ENCODE data around the gene PRPF38B. TPM values are rescaled to one million over a fixed set of nuclear protein-coding genes. Genes with fewer than 3 reads are reported as not detected.
A peak's percentile ranks its signal among the peaks of the same experiment; 100 is the strongest.

PRPF38B gene
- total RNA-seq, 1 donor from 2014 or later = 39.3 TPM

DNA sequence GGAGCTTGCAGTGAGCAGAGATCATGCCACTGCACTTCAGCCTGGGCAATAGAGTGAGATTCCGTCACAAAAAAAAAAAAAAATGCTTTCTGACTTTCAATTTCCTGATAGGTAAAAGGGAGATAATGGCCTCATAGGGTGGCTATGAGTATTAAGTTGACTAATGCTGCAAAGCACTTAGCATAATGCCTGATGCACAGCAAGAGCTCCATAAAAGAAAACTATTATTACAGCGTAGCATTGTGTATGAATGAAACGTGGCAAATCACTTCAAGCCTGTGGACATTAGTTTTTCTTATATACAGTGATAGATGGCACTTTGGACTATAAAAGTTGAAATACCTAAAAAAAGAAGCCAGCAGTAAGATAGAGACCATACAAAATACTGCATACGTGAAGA, 37.4 kb downstream of the PRPF38B start:
- intact Hi-C loops (cut with DNase I) = no loop called here
- no peak overlapping the region for H3K27ac ChIP-seq
- TF ChIP-seq, protein P1, sequence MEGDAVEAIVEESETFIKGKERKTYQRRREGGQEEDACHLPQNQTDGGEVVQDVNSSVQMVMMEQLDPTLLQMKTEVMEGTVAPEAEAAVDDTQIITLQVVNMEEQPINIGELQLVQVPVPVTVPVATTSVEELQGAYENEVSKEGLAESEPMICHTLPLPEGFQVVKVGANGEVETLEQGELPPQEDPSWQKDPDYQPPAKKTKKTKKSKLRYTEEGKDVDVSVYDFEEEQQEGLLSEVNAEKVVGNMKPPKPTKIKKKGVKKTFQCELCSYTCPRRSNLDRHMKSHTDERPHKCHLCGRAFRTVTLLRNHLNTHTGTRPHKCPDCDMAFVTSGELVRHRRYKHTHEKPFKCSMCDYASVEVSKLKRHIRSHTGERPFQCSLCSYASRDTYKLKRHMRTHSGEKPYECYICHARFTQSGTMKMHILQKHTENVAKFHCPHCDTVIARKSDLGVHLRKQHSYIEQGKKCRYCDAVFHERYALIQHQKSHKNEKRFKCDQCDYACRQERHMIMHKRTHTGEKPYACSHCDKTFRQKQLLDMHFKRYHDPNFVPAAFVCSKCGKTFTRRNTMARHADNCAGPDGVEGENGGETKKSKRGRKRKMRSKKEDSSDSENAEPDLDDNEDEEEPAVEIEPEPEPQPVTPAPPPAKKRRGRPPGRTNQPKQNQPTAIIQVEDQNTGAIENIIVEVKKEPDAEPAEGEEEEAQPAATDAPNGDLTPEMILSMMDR (IDR thresholded peaks at IDR 0.05) = no peak
- no peak for DNase-seq
- ATAC-seq = no peak
- no peaks in the 10 kb centered on the region for H3K36me3 ChIP-seq
- H3K4me1 ChIP-seq = no peaks in the 10 kb centered on the region
- H3K27me3 ChIP-seq = no peaks in the 10 kb centered on the region
- no peak overlapping the region for H3K4me3 ChIP-seq
- no peaks in the 10 kb centered on the region for H3K9me3 ChIP-seq

DNA sequence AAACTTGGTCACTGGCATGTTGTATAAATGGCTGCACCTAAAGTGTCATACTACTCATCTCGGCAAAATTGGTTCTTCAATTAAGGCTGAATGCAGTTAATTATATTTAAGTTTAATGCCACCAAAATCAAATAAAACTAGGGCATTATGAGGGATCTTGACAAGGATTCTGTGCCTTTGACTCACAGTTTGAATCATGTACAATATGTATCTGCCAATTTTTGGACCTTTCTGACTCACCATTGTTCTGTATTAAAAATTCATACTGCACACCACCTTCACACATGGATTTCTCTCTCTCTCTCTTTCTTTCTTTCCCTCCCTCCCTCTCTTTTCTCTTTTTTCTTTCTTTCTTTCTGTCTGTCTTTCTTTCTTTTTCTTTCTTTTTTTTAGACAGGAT, 40.3 kb downstream of the PRPF38B start:
- TF ChIP-seq, protein P1 (IDR thresholded peaks at IDR 0.05) = no peak
- Histone ChIP-seq H3K9me3 (no peaks in the 10 kb centered on the region), H3K36me3 (no peaks in the 10 kb centered on the region), H3K4me1 (no peaks in the 10 kb centered on the region), H3K27me3 (no peaks in the 10 kb centered on the region), H3K4me3 (no peak overlapping the region), H3K27ac (no peak overlapping the region)
- intact Hi-C loops (cut with DNase I) = no loop called here
- no peak for DNase-seq
- no peak for ATAC-seq

DNA sequence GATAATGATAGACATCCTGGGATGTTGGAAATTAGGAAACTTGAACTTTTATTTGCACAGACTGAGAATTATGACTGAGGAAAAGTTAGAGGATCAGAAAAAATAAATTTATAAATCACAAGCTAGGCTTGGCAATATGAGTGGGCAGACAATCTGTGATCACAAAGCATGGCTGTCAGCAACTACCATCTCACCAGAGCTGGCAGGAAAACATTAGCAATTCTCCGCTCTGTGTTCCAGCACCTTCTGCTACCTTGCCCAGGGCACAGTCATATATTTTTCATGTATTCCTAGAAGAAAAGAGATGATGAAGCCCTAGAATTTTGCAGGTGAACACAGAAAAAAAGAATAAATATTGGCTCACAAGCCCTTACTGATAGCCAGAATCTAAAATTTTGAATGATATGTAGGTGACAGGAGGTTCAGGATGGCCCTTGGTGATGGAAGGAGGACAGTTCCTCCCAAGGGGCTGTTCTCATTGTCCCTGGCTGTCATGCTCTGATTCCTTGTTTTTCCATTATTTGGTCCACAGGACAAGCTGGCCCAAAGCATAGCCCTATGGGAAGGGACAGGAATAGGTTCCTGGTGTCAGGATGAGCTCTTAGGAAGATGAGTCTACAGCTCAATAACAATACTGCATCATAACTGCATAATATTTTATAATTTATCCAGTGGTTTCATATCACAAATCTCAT, 42.2 kb downstream of the PRPF38B start:
- Histone ChIP-seq H3K27ac (no peak overlapping the region), H3K9me3 (no peaks in the 10 kb centered on the region), H3K36me3 (no peaks in the 10 kb centered on the region), H3K4me3 (no peak overlapping the region), H3K27me3 (no peaks in the 10 kb centered on the region), H3K4me1 (no peaks in the 10 kb centered on the region)
- ATAC-seq (no peak), DNase-seq (no peak)
- intact Hi-C loops (cut with DNase I) = no loop called here
- TF ChIP-seq, protein P1 (IDR thresholded peaks at IDR 0.05) = no peak

DNA sequence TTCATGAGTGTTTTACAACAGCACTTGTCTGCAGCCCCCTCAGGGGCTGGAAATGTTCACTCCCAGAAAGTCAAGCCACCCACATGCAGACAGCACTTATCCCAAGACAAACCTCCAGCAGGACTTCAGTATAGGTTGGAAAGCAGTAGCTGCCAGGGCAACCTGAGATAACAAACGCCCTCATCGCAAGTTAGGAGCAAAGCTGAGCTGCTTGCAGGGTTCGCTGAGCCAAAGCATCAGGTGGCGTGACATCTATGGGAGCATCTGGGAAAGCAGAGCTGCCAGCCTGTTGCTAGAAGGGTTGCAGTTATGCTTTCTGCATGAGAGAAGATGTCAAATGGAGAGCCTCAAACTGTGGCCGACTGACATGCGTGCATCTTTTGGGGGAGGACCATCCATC, 50.1 kb downstream of the PRPF38B start:
- intact Hi-C loops (cut with DNase I) = no loop called here

DNA sequence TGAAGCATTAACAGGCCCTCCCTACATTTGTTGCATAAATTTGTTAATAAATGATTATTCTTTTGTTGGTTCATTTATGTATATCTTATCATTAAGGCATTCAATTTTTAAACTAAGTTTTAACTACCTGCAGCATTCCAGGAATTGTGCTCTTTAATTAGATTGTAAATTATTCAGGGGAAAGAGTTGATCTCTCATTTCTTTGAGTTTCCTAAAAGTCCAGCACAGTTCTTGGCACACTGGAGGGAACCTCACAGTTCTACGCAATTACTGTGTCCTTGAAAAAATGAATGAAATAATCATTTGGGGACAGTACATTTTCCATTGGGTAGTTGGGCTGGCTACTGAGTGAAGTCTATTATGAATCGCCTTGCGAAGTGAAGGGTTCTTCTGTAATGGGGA, 53.9 kb downstream of the PRPF38B start:
- TF ChIP-seq, protein P1 (IDR thresholded peaks at IDR 0.05) = no peak
- Histone ChIP-seq H3K9me3 (no peaks in the 10 kb centered on the region), H3K4me3 (peak overlapping the region; percentile 74), H3K27me3 (no peaks in the 10 kb centered on the region), H3K27ac (peak overlapping the region; percentile 96), H3K4me1 (peaks cover 11% of the 10 kb centered on the region), H3K36me3 (peaks cover 2% of the 10 kb centered on the region)
- no peak for DNase-seq
- intact Hi-C loops (cut with DNase I) = no loop called here
- ATAC-seq = no peak

More for the DNA sequence above, 50.1 kb downstream of the PRPF38B start:
- Histone ChIP-seq H3K27me3 (no peaks in the 10 kb centered on the region), H3K36me3 (no peaks in the 10 kb centered on the region), H3K27ac (no peak overlapping the region), H3K4me3 (no peak overlapping the region), H3K9me3 (no peaks in the 10 kb centered on the region), H3K4me1 (no peaks in the 10 kb centered on the region)
- TF ChIP-seq, protein P1 (IDR thresholded peaks at IDR 0.05) = no peak
- DNase-seq (no peak), ATAC-seq (no peak)

Measured in upper lobe of right lung (tissue), 1 donor.